Measurements from ENCODE around the gene PEF1. TPM values are rescaled to one million over a fixed set of nuclear protein-coding genes. Genes with fewer than 3 reads are reported as not detected.

PEF1 gene
- total RNA-seq, 2 donors from 2014 or later = 51.4 to 59.1 TPM

GRCh38 chr1:31662463-31662862, 17.8 kb upstream of the PEF1 start:
- Mint-ChIP-seq H3K27ac (no peak overlapping the region), H3K4me1 (peaks cover 6% of the 10 kb centered on the region), H3K9me3 (no peaks in the 10 kb centered on the region), H3K36me3 (ENCODE audit: low read depth) (no peaks in the 10 kb centered on the region), H3K27me3 (ENCODE audit: insufficient read depth) (no peaks in the 10 kb centered on the region), H3K4me3 (no peak overlapping the region)
- Histone ChIP-seq H3K9ac (ENCODE audit: extremely low read depth, low read length, poor library complexity, severe bottlenecking) (no peak overlapping the region), H3K27ac (ENCODE audit: low read depth, low read length) (no peak overlapping the region), H3K36me3 (ENCODE audit: control insufficient read depth, insufficient read depth, low read length) (no peaks in the 10 kb centered on the region), H3K9me3 (ENCODE audit: control insufficient read depth, low read length) (no peaks in the 10 kb centered on the region), H3K4me3 (ENCODE audit: low read length) (no peak overlapping the region), H3K4me1 (ENCODE audit: control insufficient read depth, insufficient read depth, low read length) (no peaks in the 10 kb centered on the region), H3K27me3 (ENCODE audit: control insufficient read depth, insufficient read depth, low read length, poor library complexity, severe bottlenecking) (no peaks in the 10 kb centered on the region)
- no peak for DNase-seq
- TF ChIP-seq, protein P1, sequence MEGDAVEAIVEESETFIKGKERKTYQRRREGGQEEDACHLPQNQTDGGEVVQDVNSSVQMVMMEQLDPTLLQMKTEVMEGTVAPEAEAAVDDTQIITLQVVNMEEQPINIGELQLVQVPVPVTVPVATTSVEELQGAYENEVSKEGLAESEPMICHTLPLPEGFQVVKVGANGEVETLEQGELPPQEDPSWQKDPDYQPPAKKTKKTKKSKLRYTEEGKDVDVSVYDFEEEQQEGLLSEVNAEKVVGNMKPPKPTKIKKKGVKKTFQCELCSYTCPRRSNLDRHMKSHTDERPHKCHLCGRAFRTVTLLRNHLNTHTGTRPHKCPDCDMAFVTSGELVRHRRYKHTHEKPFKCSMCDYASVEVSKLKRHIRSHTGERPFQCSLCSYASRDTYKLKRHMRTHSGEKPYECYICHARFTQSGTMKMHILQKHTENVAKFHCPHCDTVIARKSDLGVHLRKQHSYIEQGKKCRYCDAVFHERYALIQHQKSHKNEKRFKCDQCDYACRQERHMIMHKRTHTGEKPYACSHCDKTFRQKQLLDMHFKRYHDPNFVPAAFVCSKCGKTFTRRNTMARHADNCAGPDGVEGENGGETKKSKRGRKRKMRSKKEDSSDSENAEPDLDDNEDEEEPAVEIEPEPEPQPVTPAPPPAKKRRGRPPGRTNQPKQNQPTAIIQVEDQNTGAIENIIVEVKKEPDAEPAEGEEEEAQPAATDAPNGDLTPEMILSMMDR (conservative IDR thresholded peaks at IDR 0.05) = no peak
- 95 to 96% methylated on average over 7 to 12 of the region's 12 CpGs for WGBS, 2 experiments (ENCODE audit: insufficient coverage in 1 of 2, insufficient read length in 1 of 2)

DNA sequence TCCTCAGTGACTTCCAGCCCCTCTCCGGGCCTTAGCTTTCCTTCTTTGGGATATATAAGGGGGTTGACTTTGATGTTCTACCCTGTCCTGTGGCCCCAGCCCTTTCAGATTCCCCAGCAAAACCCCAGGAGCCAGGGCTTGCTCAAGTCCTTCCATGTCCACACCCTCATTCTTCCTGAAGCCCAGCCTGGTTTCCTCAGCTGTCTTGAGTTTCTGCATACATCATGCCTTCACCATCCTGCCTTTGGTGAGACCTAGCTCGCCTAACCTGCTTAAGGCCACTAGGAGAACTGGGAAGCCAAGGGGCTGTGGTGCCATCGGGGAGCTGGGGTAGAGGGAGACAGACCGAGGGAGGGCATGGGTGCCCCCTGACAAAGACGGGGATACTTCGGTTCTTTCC, 17.2 kb upstream of the PEF1 start:
- Histone ChIP-seq H3K36me3 (ENCODE audit: control insufficient read depth, insufficient read depth, low read length) (no peaks in the 10 kb centered on the region), H3K27me3 (ENCODE audit: control insufficient read depth, insufficient read depth, low read length, poor library complexity, severe bottlenecking) (no peaks in the 10 kb centered on the region), H3K4me1 (ENCODE audit: control insufficient read depth, insufficient read depth, low read length) (no peaks in the 10 kb centered on the region), H3K9ac (ENCODE audit: extremely low read depth, low read length, poor library complexity, severe bottlenecking) (no peak overlapping the region), H3K27ac (ENCODE audit: low read depth, low read length) (no peak overlapping the region), H3K4me3 (ENCODE audit: low read length) (no peak overlapping the region), H3K9me3 (ENCODE audit: control insufficient read depth, low read length) (no peaks in the 10 kb centered on the region)
- Mint-ChIP-seq H3K4me3 (no peak overlapping the region), H3K9me3 (no peaks in the 10 kb centered on the region), H3K4me1 (peaks cover 6% of the 10 kb centered on the region), H3K36me3 (ENCODE audit: low read depth) (no peaks in the 10 kb centered on the region), H3K27ac (no peak overlapping the region), H3K27me3 (ENCODE audit: insufficient read depth) (no peaks in the 10 kb centered on the region)
- DNase-seq = no peak
- TF ChIP-seq, protein P1 (conservative IDR thresholded peaks at IDR 0.05) = no peak
- WGBS, 2 experiments (ENCODE audit: insufficient coverage in 1 of 2, insufficient read length in 1 of 2) = 91 to 100% methylated on average over 1 to 6 of the region's 6 CpGs

DNA sequence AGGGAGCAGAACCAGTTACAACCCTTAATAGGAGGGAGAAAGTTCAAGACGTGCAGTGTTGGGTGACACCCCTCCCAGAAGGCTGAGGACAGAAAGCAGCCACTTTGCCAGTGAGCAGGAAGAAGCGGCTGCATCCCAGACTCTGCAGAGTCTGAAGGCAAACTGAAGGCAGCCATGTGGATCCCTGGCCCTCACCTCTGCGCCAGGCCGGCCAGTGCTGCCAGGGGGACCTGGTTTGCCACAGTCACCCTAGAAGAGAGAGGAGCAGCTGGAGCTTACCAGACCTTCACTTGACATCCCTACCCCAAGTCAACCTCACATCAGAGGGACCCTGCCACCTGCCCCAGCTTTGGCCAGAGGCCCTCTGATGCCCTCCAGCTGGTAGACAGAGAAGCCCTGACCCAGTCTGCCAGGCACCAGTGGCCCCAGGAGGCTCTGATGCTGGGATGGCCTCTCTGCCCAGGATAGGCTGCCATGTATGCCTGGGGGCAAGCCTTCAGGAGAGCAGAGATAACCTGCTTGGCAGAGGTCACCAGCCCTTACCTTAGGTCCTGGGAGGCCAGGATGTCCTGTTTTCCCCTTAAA, 16.3 kb upstream of the PEF1 start:
- no peaks in the 10 kb centered on the region for H3K36me3 Mint-ChIP-seq (ENCODE audit: low read depth)
- DNase-seq = no peak
- Histone ChIP-seq H3K9ac (ENCODE audit: extremely low read depth, low read length, poor library complexity, severe bottlenecking) (no peak overlapping the region), H3K27me3 (ENCODE audit: control insufficient read depth, insufficient read depth, low read length, poor library complexity, severe bottlenecking) (no peaks in the 10 kb centered on the region), H3K4me1 (ENCODE audit: control insufficient read depth, insufficient read depth, low read length) (peaks cover 5% of the 10 kb centered on the region), H3K9me3 (ENCODE audit: control insufficient read depth, low read length) (no peaks in the 10 kb centered on the region), H3K4me3 (ENCODE audit: low read length) (no peak overlapping the region), H3K36me3 (ENCODE audit: control insufficient read depth, insufficient read depth, low read length) (no peaks in the 10 kb centered on the region), H3K27ac (ENCODE audit: low read depth, low read length) (no peak overlapping the region)
- H3K4me1 Mint-ChIP-seq = peaks cover 9% of the 10 kb centered on the region
- no peaks in the 10 kb centered on the region for H3K27me3 Mint-ChIP-seq (ENCODE audit: insufficient read depth)
- no peak overlapping the region for H3K27ac Mint-ChIP-seq
- H3K9me3 Mint-ChIP-seq = no peaks in the 10 kb centered on the region
- WGBS, 2 experiments (ENCODE audit: insufficient coverage in 1 of 2, insufficient read length in 1 of 2) = 90 to 95% methylated on average over 3 to 4 of the region's 4 CpGs
- no peak overlapping the region for H3K4me3 Mint-ChIP-seq
- TF ChIP-seq, protein P1 (conservative IDR thresholded peaks at IDR 0.05) = no peak

Data from endodermal cell (in vitro differentiated cells).